Pancreas (tissue), 10 donors: ENCODE data around the gene PLXDC2. TPM values are rescaled to one million over a fixed set of nuclear protein-coding genes. Genes with fewer than 3 reads are reported as not detected.
A peak's percentile ranks its signal among the peaks of the same experiment; 100 is the strongest.

ENCODE experiments used
- ATAC-seq, 4 donors: fragments of 200-7000 bp; cut with Tn5 transposase; one replicate each; pipeline versions ENCODE4 v1.8.0 to v1.9.1; 2020; ENCODE audit warnings: mild to moderate bottlenecking in 4 of 4, moderate library complexity in 4 of 4
- DNase-seq, 6 donors: peaks; one replicate each; pipeline ENCODE4 v3.0.0-alpha.2; 2020
- FAIRE-seq: peaks from 2 replicates; lab custom pipeline; 2012; peaks lifted over from hg19 to GRCh38; lab: Jason Lieb, UNC
- H3K27ac ChIP-seq, 4 donors: fragments of 200-600 bp; sonication (generic); 1 replicate in 3 of 4; 2 replicates in 1 of 4; pipeline versions ENCODE4 v1.5.0 to v1.8.0; 2020
- H3K27me3 ChIP-seq, 4 donors: fragments of 200-600 bp; one replicate each; pipeline ENCODE4 v1.8.0; 2021
- H3K36me3 ChIP-seq, 3 donors: fragments of 200-600 bp; sonication (generic) in 1 of 3; one replicate each; pipeline versions ENCODE4 v1.5.0 to v1.8.0; 2020 to 2021
- H3K4me1 ChIP-seq, 3 donors: fragments of 200-600 bp; one replicate each; pipeline ENCODE4 v1.8.0; 2021
- H3K4me3 ChIP-seq, 4 donors: fragments of 200-600 bp; sonication (generic) in 2 of 4; one replicate each; pipeline versions ENCODE4 v1.5.0 to v1.8.0; 2020 to 2021
- H3K9me3 ChIP-seq, 4 donors: fragments of 200-600 bp; one replicate each; pipeline ENCODE4 v1.8.0; 2021
- CTCF ChIP-seq, 4 donors: fragments of 200-600 bp; sonication (generic) in 3 of 4; IDR thresholded peaks; one replicate each; pipeline versions ENCODE4 v1.5.0 to v1.8.0; 2021; ENCODE audit warnings: antibody characterized with exemption in 4 of 4
- WGBS, 2 donors: extraction: QIAGEN DNeasy Blood & Tissue Kit; methylation state at CpG; one replicate each; pipeline ENCODE4 v1.1.7; 2013; 5-methylcytosine and 5-hydroxymethylcytosine counted together
- intact Hi-C, 3 donors: fragments of 100-400 bp; cut with DNase I; formaldehyde crosslinking; loops; one replicate each; pipeline versions ENCODE4 v1.11.1 to v1.14.2; 2022
- polyA plus RNA-seq, 2 donors: library from polyadenylated mRNA; stranded (reverse); fragments of 200-250 nt; gene quantifications; one replicate each; pipeline ENCODE4 v1.2.3, GENCODE V29; 2013
- total RNA-seq, 6 donors: library from RNA; stranded (reverse); fragmentation: NEBNext Ultra II Directional in 4 of 6; extraction: Animal tissue kit (Norgen Biotek cat#: 25700) in 4 of 6; gene quantifications; one replicate each; pipeline versions ENCODE4 v1.2.1 to v1.2.4, GENCODE V29; 2021 to 2023
- donor health status: healthy with polysubstance abuse.
- donor health status: DM: no; HTN: no; CAD: no; lungs with moderate emphysema.
- donor health status: DM: no; HTN: no; CAD: no.
- donor health status: control.
- donor health status: control.
- donor health status: Bipolar disorder and iron deficiency.
- donor health status: DM: yes; HTN: yes; CAD: no.
- donor health status: DM: no; HTN: no; CAD: no.
- donor health status: DM: no; HTN: no; CAD: no.
- donor health status: DM: yes; HTN: yes; CAD: no.

Gene PLXDC2
- total and polyA plus RNA-seq, 8 donors: 1.5 to 48.5 (median 4.3) TPM

GRCh38 chr10:19970256-19970655 lies 154.0 kb downstream of the PLXDC2 start:
- FAIRE-seq: no peak
- no peak for DNase-seq

GRCh38 chr10:19970717-19971116 lies 154.5 kb downstream of the PLXDC2 start:
- ATAC-seq (no peak), DNase-seq (no peak), FAIRE-seq (no peak)
- no peak for TF ChIP-seq CTCF (IDR thresholded peaks at IDR 0.05)
- Histone ChIP-seq H3K4me3 (no peak overlapping the region), H3K27ac (no peak overlapping the region), H3K4me1 (no peaks in the 10 kb centered on the region), H3K36me3 (no peaks in the 10 kb centered on the region), H3K9me3 (no peaks in the 10 kb centered on the region), H3K27me3 (no peaks in the 10 kb centered on the region)
- 51 to 69% methylated on average over 4 of the region's 4 CpGs for WGBS, 2 donors
- intact Hi-C loops: no loop called here

More at GRCh38 chr10:19970256-19970655, 154.0 kb downstream of the PLXDC2 start:
- ATAC-seq: no peak
- 39 to 49% methylated on average over 2 of the region's 2 CpGs for WGBS, 2 donors
- intact Hi-C loops: no loop called here
- no peak for TF ChIP-seq CTCF (IDR thresholded peaks at IDR 0.05)
- H3K4me3 ChIP-seq: no peak overlapping the region
- H3K36me3 ChIP-seq: no peaks in the 10 kb centered on the region
- H3K27me3 ChIP-seq: no peaks in the 10 kb centered on the region
- no peaks in the 10 kb centered on the region for H3K9me3 ChIP-seq
- H3K27ac ChIP-seq: no peak overlapping the region
- no peaks in the 10 kb centered on the region for H3K4me1 ChIP-seq

GRCh38 chr10:19971343-19972052 lies 155.3 kb downstream of the PLXDC2 start:
- DNase-seq (no peak), ATAC-seq (no peak), FAIRE-seq (no peak)
- Histone ChIP-seq H3K27ac (no peak overlapping the region), H3K27me3 (no peaks in the 10 kb centered on the region), H3K4me1 (no peaks in the 10 kb centered on the region), H3K9me3 (no peaks in the 10 kb centered on the region), H3K4me3 (no peak overlapping the region), H3K36me3 (no peaks in the 10 kb centered on the region)
- TF ChIP-seq CTCF (IDR thresholded peaks at IDR 0.05): no peak
- intact Hi-C loops: no loop called here
- 44 to 68% methylated on average over 9 of the region's 9 CpGs for WGBS, 2 donors

GRCh38 chr10:19974138-19974537 lies 157.9 kb downstream of the PLXDC2 start:
- intact Hi-C loops: no loop called here
- ATAC-seq (peak in 1 of 4 donors; percentile 14), DNase-seq (no peak), FAIRE-seq (no peak)
- Histone ChIP-seq H3K4me1 (no peaks in the 10 kb centered on the region), H3K9me3 (no peaks in the 10 kb centered on the region), H3K27ac (no peak overlapping the region), H3K36me3 (no peaks in the 10 kb centered on the region), H3K27me3 (no peaks in the 10 kb centered on the region), H3K4me3 (no peak overlapping the region)
- 33 to 50% methylated on average over 1 of the region's 1 CpG for WGBS, 2 donors
- TF ChIP-seq CTCF (IDR thresholded peaks at IDR 0.05): no peak

- FAIRE-seq: no peak
- Histone ChIP-seq H3K36me3 (no peaks in the 10 kb centered on the region), H3K27ac (no peak overlapping the region), H3K9me3 (no peaks in the 10 kb centered on the region), H3K27me3 (no peaks in the 10 kb centered on the region), H3K4me3 (no peak overlapping the region), H3K4me1 (no peaks in the 10 kb centered on the region)
- intact Hi-C loops: no loop called here
- TF ChIP-seq CTCF (IDR thresholded peaks at IDR 0.05): no peak
- 56 to 80% methylated on average over 2 of the region's 2 CpGs for WGBS, 2 donors
- DNase-seq: no peak
- no peak for ATAC-seq
Measured at GRCh38 chr10:19974554-19974953, 158.3 kb downstream of the PLXDC2 start.
